IMR-90 (cell line): ENCODE data around the gene ACSS3. TPM values are rescaled to one million over a fixed set of nuclear protein-coding genes. Genes with fewer than 3 reads are reported as not detected.

Experiments used
- ATAC-seq: fragments of 200-7000 bp; cut with Tn5 transposase; 2 replicates; pipeline ENCODE4 v1.9.1; 2020; ENCODE audit warnings: low read depth, mild to moderate bottlenecking, moderate library complexity
- BruUV-seq: library from RNA; stranded (reverse); fragments of 400-500 nt; replicated peaks from 2 replicates; lab custom pipeline; 2021; lab: Mats Ljungman, UMichigan
- CTCF ChIA-PET: fragments of 300-600 bp; formaldehyde crosslinking; extraction: SDS; loops from one replicate; lab custom pipeline; 2021; ENCODE audit warnings: antibody characterized with exemption; lab: Yijun Ruan, JAX
- POLR2A ChIA-PET: fragments of 300-600 bp; sonication (Branson Sonifier 250); formaldehyde crosslinking; loops from one replicate; lab custom pipeline; 2022; ENCODE audit warnings: antibody characterized with exemption; ENCODE audit not compliant: unreplicated experiment; lab: Charles Lee
- DNase-seq: peaks from one replicate; pipeline ENCODE4 v3.0.0; 2013
- H2AFZ ChIP-seq: replicated peaks from 2 replicates; pipeline ENCODE3; 2013; ENCODE audit warnings: low read length, mild to moderate bottlenecking; ENCODE audit not compliant: poor library complexity
- H2AK5ac ChIP-seq: 2 replicates; pipeline ENCODE4 v1.6.1; 2013; ENCODE audit warnings: low read depth, low read length, inconsistent platforms
- H2AK9ac ChIP-seq: replicated peaks from 2 replicates; pipeline ENCODE3; 2013; ENCODE audit warnings: mild to moderate bottlenecking, low read depth, low read length, moderate library complexity; ENCODE audit not compliant: poor library complexity
- H2BK120ac ChIP-seq: 2 replicates; pipeline ENCODE4 v1.6.1; 2013; ENCODE audit warnings: low read depth, low read length, inconsistent platforms
- H2BK15ac ChIP-seq: 3 replicates; pipeline ENCODE4 v1.6.1; 2013; ENCODE audit warnings: low read depth, low read length, inconsistent platforms
- H2BK20ac ChIP-seq: 2 replicates; pipeline ENCODE4 v1.6.1; 2013; ENCODE audit warnings: low read depth, mild to moderate bottlenecking, inconsistent platforms, low read length, moderate library complexity
- H2BK5ac ChIP-seq: 2 replicates; pipeline ENCODE4 v1.6.1; 2013; ENCODE audit warnings: mild to moderate bottlenecking, low read depth, low read length, inconsistent platforms; ENCODE audit not compliant: poor library complexity, severe bottlenecking
- H3K14ac ChIP-seq: replicated peaks from 2 replicates; pipeline ENCODE4 v1.6.1; 2013; ENCODE audit warnings: low read depth, low read length, inconsistent platforms
- H3K18ac ChIP-seq: 2 replicates; pipeline ENCODE4 v1.6.1; 2013; ENCODE audit warnings: low read depth, low read length, control low read depth
- H3K23ac ChIP-seq: 2 replicates; pipeline ENCODE4 v1.6.1; 2013; ENCODE audit warnings: low read depth, low read length, inconsistent platforms
- H3K27ac ChIP-seq: 2 replicates; pipeline ENCODE4 v1.5.1; 2013; ENCODE audit warnings: mild to moderate bottlenecking, control low read depth, low read length; ENCODE audit not compliant: insufficient read depth
- H3K27me3 ChIP-seq: 2 replicates; pipeline ENCODE4 v1.6.1; 2013; ENCODE audit warnings: low read length; ENCODE audit not compliant: control insufficient read depth, insufficient read depth
- H3K36me3 ChIP-seq: 2 replicates; pipeline ENCODE4 v1.6.1; 2013; ENCODE audit warnings: low read length, mixed read lengths; ENCODE audit not compliant: control insufficient read depth, insufficient read depth
- H3K4ac ChIP-seq: 2 replicates; pipeline ENCODE4 v1.6.1; 2013; ENCODE audit warnings: low read depth, low read length, inconsistent platforms
- H3K4me1 ChIP-seq: 2 replicates; pipeline ENCODE4 v1.6.1; 2013; ENCODE audit warnings: low read length, mixed read lengths; ENCODE audit not compliant: control insufficient read depth, insufficient read depth
- H3K4me2 ChIP-seq: 2 replicates; pipeline ENCODE4 v1.6.1; 2013; ENCODE audit warnings: low read depth, mild to moderate bottlenecking, control low read depth, low read length, moderate library complexity
- H3K4me3 ChIP-seq: 2 replicates; pipeline ENCODE4 v1.5.1; 2013; ENCODE audit warnings: low read depth, mild to moderate bottlenecking, control low read depth, low read length, moderate library complexity; ENCODE audit not compliant: insufficient read depth
- H3K56ac ChIP-seq: 2 replicates; pipeline ENCODE4 v1.6.1; 2013; ENCODE audit warnings: low read length, inconsistent platforms; ENCODE audit not compliant: insufficient read depth; ENCODE audit errors: extremely low read depth
- H3K79me1 ChIP-seq, 2 experiments: 2 replicates each; pipeline ENCODE4 v1.6.1; 2013; ENCODE audit warnings: low read length in 2 of 2, inconsistent platforms in 1 of 2, low read depth in 1 of 2
- H3K9ac ChIP-seq: 2 replicates; pipeline ENCODE4 v1.6.1; 2013; ENCODE audit warnings: low read depth, low read length, control low read depth
- H3K9me1 ChIP-seq: 2 replicates; pipeline ENCODE4 v1.6.1; 2013; ENCODE audit warnings: low read length, inconsistent platforms; ENCODE audit not compliant: insufficient read depth
- H3K9me3 ChIP-seq: 2 replicates; pipeline ENCODE4 v1.6.1; 2013; ENCODE audit warnings: low read length; ENCODE audit not compliant: control insufficient read depth, insufficient read depth
- H4K20me1 ChIP-seq: 2 replicates; pipeline ENCODE4 v1.6.1; 2013; ENCODE audit warnings: low read length, inconsistent platforms; ENCODE audit not compliant: insufficient read depth
- H4K5ac ChIP-seq: 2 replicates; pipeline ENCODE4 v1.6.1; 2013; ENCODE audit warnings: mild to moderate bottlenecking, low read depth, low read length, control low read depth
- H4K8ac ChIP-seq, 2 experiments: 2 replicates each; pipeline ENCODE4 v1.6.1; 2013; ENCODE audit warnings: low read depth in 2 of 2, low read length in 2 of 2, control low read depth in 1 of 2, inconsistent platforms in 1 of 2
- H4K91ac ChIP-seq: 2 replicates; pipeline ENCODE4 v1.6.1; 2013; ENCODE audit warnings: low read depth, low read length, inconsistent platforms; ENCODE audit not compliant: insufficient read depth
- BHLHE40 ChIP-seq: fragments of 150-350 bp; IDR thresholded peaks from 2 replicates; pipeline ENCODE4 v1.6.1; 2016; ENCODE audit warnings: mild to moderate bottlenecking, low read depth, low read length
- CEBPB ChIP-seq: IDR thresholded peaks from 2 replicates; pipeline ENCODE4 v1.6.1; 2012; ENCODE audit warnings: low read depth, low read length, improper control_type of control experiment
- CHD1 ChIP-seq: IDR thresholded peaks from 2 replicates; pipeline ENCODE4 v1.6.1; 2012; ENCODE audit warnings: low read depth, low read length, improper control_type of control experiment
- FOS ChIP-seq: fragments of 150-350 bp; IDR thresholded peaks from 2 replicates; pipeline ENCODE4 v1.6.1; 2016; ENCODE audit warnings: low read depth, low read length
- MAFK ChIP-seq: IDR thresholded peaks from 2 replicates; pipeline ENCODE4 v1.6.1; 2012; ENCODE audit warnings: low read depth, low read length, improper control_type of control experiment
- MAZ ChIP-seq: IDR thresholded peaks from 2 replicates; pipeline ENCODE4 v1.6.1; 2012; ENCODE audit warnings: low read depth, mild to moderate bottlenecking, low read length, improper control_type of control experiment, moderate library complexity, borderline replicate concordance
- MXI1 ChIP-seq: IDR thresholded peaks from 2 replicates; pipeline ENCODE4 v1.6.1; 2012; ENCODE audit warnings: low read depth, mild to moderate bottlenecking, low read length, moderate library complexity, borderline replicate concordance
- NFE2L2 ChIP-seq: fragments of 150-350 bp; IDR thresholded peaks from 2 replicates; pipeline ENCODE4 v1.6.1; 2016; ENCODE audit warnings: low read depth, mild to moderate bottlenecking, low read length
- POLR2A ChIP-seq: IDR thresholded peaks from 2 replicates; pipeline ENCODE4 v1.6.1; 2012; ENCODE audit warnings: mild to moderate bottlenecking, low read depth, low read length
- RAD21 ChIP-seq: IDR thresholded peaks from 2 replicates; pipeline ENCODE4 v1.6.1; 2012; ENCODE audit warnings: low read length, improper control_type of control experiment
- RCOR1 ChIP-seq: IDR thresholded peaks from 2 replicates; pipeline ENCODE4 v1.6.1; 2012; ENCODE audit warnings: mild to moderate bottlenecking, low read length, improper control_type of control experiment; ENCODE audit not compliant: insufficient replicate concordance
- RFX5 ChIP-seq: IDR thresholded peaks from 2 replicates; pipeline ENCODE4 v1.8.0; 2012; ENCODE audit warnings: low read depth, mild to moderate bottlenecking, low read length, moderate library complexity
- SMC3 ChIP-seq: fragments of 150-350 bp; IDR thresholded peaks from 2 replicates; pipeline ENCODE4 v1.6.1; 2016; ENCODE audit warnings: low read depth, mild to moderate bottlenecking, antibody characterized with exemption, low read length, moderate library complexity
- USF2 ChIP-seq: fragments of 150-350 bp; IDR thresholded peaks from 2 replicates; pipeline ENCODE4 v1.6.1; 2017; ENCODE audit warnings: mild to moderate bottlenecking, antibody characterized with exemption, low read length, low read depth
- WGBS, 2 experiments: methylation state at CpG; one replicate each; pipeline versions ENCODE4 v1.1.5 to v1.1.7; 2013; ENCODE audit warnings: missing lambda C conversion rate in 2 of 2; ENCODE audit not compliant: insufficient read length in 1 of 2; ENCODE audit errors: extremely low coverage in 2 of 2; 5-methylcytosine and 5-hydroxymethylcytosine counted together
- dilution Hi-C: fragments of 300-500 bp; cut with HindIII; formaldehyde crosslinking; loops from one replicate; pipeline ENCODE4 v1.14.3; 2018; ENCODE audit warnings: low sequenced_read_pairs; ENCODE audit not compliant: unreplicated experiment
- in situ Hi-C: fragments of 300-500 bp; cut with MboI; formaldehyde crosslinking; loops from 3 replicates; pipeline ENCODE4 v1.14.3; 2019; ENCODE audit warnings: low sequenced_read_pairs, inconsistent platforms, mixed read lengths
- intact Hi-C: fragments of 100-400 bp; cut with micrococcal nuclease; formaldehyde crosslinking; loops from 2 replicates; pipeline ENCODE4 v1.10.0; 2022
- polyA plus RNA-seq, 3 experiments: library from polyadenylated mRNA; depleted of rRNA; stranded (reverse); fragments of >200 nt; gene quantifications; 2 replicates each; pipeline ENCODE4 v1.2.3, GENCODE V29; 2012; ENCODE audit warnings: low replicate concordance in 1 of 3
- total RNA-seq: library from RNA; depleted of rRNA; stranded (reverse); fragments of >200 nt; gene quantifications from 2 replicates; pipeline ENCODE4 v1.2.3, GENCODE V29; 2012
- TF ChIP-seq, protein P1 (sequence below): fragments of 150-350 bp; IDR thresholded peaks from 2 replicates; pipeline ENCODE4 v1.6.1; 2016; ENCODE audit warnings: low read depth, mild to moderate bottlenecking, low read length, moderate library complexity, borderline replicate concordance
- TF ChIP-seq, protein P2 (sequence below): conservative IDR thresholded peaks from 2 replicates; pipeline ENCODE4 v1.5.1; 2012; ENCODE audit warnings: mild to moderate bottlenecking, low read depth, low read length, improper control_type of control experiment

The ACSS3 gene
- total and polyA plus RNA-seq, 2 of the 4 experiments (the other 2 are of a cell fraction): 0.84 to 2.0 TPM

GRCh38 chr12:81263072-81263471, 185.2 kb downstream of the ACSS3 start:
- no peak overlapping the region for H2AK9ac ChIP-seq
- no peak overlapping the region for H2BK20ac ChIP-seq
- no TSS peak for BruUV-seq
- no peaks in the 10 kb centered on the region for H3K79me1 ChIP-seq
- ChIA-PET POLR2A (no interaction called here), CTCF (no interaction called here)
- no peaks in the 10 kb centered on the region for H3K9me3 ChIP-seq
- H3K18ac ChIP-seq: no peak overlapping the region
- H3K4me3 ChIP-seq: no peak overlapping the region
- H2BK120ac ChIP-seq: no peak overlapping the region
- H3K56ac ChIP-seq: no peak overlapping the region
- H3K27ac ChIP-seq: no peak overlapping the region
- no peaks in the 10 kb centered on the region for H4K20me1 ChIP-seq
- H3K9me1 ChIP-seq: no peaks in the 10 kb centered on the region
- intact Hi-C loops (loop anchor here (10.0 kb wide), 1 partner anchor 268 kb away; no protein-coding TSS in a partner anchor), dilution Hi-C loops (no loop called here), in situ Hi-C loops (loop anchor here (25.0 kb wide), 1 partner anchor 851 kb away; no protein-coding TSS in a partner anchor)
- no peaks in the 10 kb centered on the region for H3K36me3 ChIP-seq
- no peak overlapping the region for H3K4me2 ChIP-seq
- no peak overlapping the region for H3K9ac ChIP-seq
- H2AFZ ChIP-seq: no peak overlapping the region
- no CpG with 5 or more reads among the region's 2 CpGs for WGBS, 2 experiments
- H4K5ac ChIP-seq: no peak overlapping the region
- no peak for ATAC-seq
- no peak overlapping the region for H3K4ac ChIP-seq
- no peak overlapping the region for H4K91ac ChIP-seq
- no peak overlapping the region for H3K23ac ChIP-seq
- TF ChIP-seq NFE2L2 (no peak), POLR2A (no peak), CEBPB (no peak), USF2 (no peak), SMC3 (no peak), FOS (no peak), RCOR1 (no peak), MAFK (no peak), MAZ (no peak), CHD1 (no peak), RFX5 (no peak), RAD21 (no peak), BHLHE40 (no peak), MXI1 (no peak)
- TF ChIP-seq, protein P1, sequence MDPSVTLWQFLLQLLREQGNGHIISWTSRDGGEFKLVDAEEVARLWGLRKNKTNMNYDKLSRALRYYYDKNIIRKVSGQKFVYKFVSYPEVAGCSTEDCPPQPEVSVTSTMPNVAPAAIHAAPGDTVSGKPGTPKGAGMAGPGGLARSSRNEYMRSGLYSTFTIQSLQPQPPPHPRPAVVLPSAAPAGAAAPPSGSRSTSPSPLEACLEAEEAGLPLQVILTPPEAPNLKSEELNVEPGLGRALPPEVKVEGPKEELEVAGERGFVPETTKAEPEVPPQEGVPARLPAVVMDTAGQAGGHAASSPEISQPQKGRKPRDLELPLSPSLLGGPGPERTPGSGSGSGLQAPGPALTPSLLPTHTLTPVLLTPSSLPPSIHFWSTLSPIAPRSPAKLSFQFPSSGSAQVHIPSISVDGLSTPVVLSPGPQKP: no peak
- TF ChIP-seq, protein P2, sequence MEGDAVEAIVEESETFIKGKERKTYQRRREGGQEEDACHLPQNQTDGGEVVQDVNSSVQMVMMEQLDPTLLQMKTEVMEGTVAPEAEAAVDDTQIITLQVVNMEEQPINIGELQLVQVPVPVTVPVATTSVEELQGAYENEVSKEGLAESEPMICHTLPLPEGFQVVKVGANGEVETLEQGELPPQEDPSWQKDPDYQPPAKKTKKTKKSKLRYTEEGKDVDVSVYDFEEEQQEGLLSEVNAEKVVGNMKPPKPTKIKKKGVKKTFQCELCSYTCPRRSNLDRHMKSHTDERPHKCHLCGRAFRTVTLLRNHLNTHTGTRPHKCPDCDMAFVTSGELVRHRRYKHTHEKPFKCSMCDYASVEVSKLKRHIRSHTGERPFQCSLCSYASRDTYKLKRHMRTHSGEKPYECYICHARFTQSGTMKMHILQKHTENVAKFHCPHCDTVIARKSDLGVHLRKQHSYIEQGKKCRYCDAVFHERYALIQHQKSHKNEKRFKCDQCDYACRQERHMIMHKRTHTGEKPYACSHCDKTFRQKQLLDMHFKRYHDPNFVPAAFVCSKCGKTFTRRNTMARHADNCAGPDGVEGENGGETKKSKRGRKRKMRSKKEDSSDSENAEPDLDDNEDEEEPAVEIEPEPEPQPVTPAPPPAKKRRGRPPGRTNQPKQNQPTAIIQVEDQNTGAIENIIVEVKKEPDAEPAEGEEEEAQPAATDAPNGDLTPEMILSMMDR: no peak
- H3K27me3 ChIP-seq: no peaks in the 10 kb centered on the region
- H3K4me1 ChIP-seq: no peaks in the 10 kb centered on the region
- no peak overlapping the region for H2AK5ac ChIP-seq
- H2BK5ac ChIP-seq: no peak overlapping the region
- DNase-seq: no peak
- H4K8ac ChIP-seq: no peak overlapping the region
- H3K14ac ChIP-seq: no peak overlapping the region
- H2BK15ac ChIP-seq: no peak overlapping the region
